Kidney (tissue), 14 donors: ENCODE data around the gene RYR2. TPM values are rescaled to one million over a fixed set of nuclear protein-coding genes. Genes with fewer than 3 reads are reported as not detected.
A peak's percentile ranks its signal among the peaks of the same experiment; 100 is the strongest.

ENCODE experiments used
- DNase-seq, 5 donors: peaks; one replicate each; pipeline ENCODE4 v3.0.0-alpha.2; 2013 to 2020
- FAIRE-seq: peaks from 2 replicates; lab custom pipeline; 2012; peaks lifted over from hg19 to GRCh38; lab: Jason Lieb, UNC
- H3K27ac ChIP-seq, 2 donors: one replicate each; pipeline ENCODE4 v1.7.0; 2013; ENCODE audit warnings: low read depth in 2 of 2, low read length in 2 of 2, inconsistent platforms in 1 of 2
- H3K27me3 ChIP-seq: one replicate; pipeline ENCODE4 v1.7.1; 2013; ENCODE audit warnings: low read length, inconsistent platforms; ENCODE audit not compliant: control insufficient read depth, insufficient read depth
- H3K36me3 ChIP-seq, 3 donors: one replicate each; pipeline versions ENCODE4 v1.7.0 to v1.7.1; 2013; ENCODE audit warnings: low read length in 3 of 3, control low read depth in 1 of 3, inconsistent platforms in 1 of 3; ENCODE audit not compliant: insufficient read depth in 3 of 3, control insufficient read depth in 2 of 3
- H3K4me1 ChIP-seq, 3 donors: one replicate each; pipeline versions ENCODE4 v1.7.0 to v1.7.1; 2013; ENCODE audit warnings: low read length in 3 of 3, inconsistent platforms in 1 of 3, low read depth in 1 of 3; ENCODE audit not compliant: control insufficient read depth in 2 of 3, insufficient read depth in 2 of 3
- H3K4me3 ChIP-seq, 3 donors: one replicate each; pipeline versions ENCODE4 v1.7.0 to v1.8.1; 2013; ENCODE audit warnings: low read length in 3 of 3, control low read depth in 1 of 3, inconsistent platforms in 1 of 3
- H3K9ac ChIP-seq, 3 donors: one replicate each; pipeline versions ENCODE4 v1.7.0 to v1.7.1; 2013; ENCODE audit warnings: low read length in 3 of 3, control low read depth in 1 of 3, inconsistent platforms in 1 of 3
- H3K9me3 ChIP-seq, 3 donors: one replicate each; pipeline versions ENCODE4 v1.7.0 to v1.7.1; 2013; ENCODE audit warnings: low read length in 3 of 3, control low read depth in 1 of 3, inconsistent platforms in 1 of 3; ENCODE audit not compliant: control insufficient read depth in 2 of 3, insufficient read depth in 1 of 3
- intact Hi-C: fragments of 100-400 bp; cut with DNase I; formaldehyde crosslinking; loops from one replicate; pipeline ENCODE4 v1.11.1; 2022
- polyA plus RNA-seq: library from polyadenylated mRNA; stranded (reverse); fragments of 350-450 nt; fragmentation: Illumina TruSeq; extraction: RNeasy Lipid Tissue Mini Kit (QIAGEN cat#74804); gene quantifications from one replicate; pipeline ENCODE4 v1.2.3, GENCODE V29; 2014; ENCODE audit warnings: low read depth, low replicate concordance; ENCODE audit not compliant: insufficient read depth
- total RNA-seq: library from RNA; stranded (reverse); fragmentation: NEBNext Ultra II Directional; extraction: Animal tissue kit (Norgen Biotek cat#: 25700); gene quantifications from one replicate; pipeline ENCODE4 v1.2.1, GENCODE V29; 2021
- TF ChIP-seq, protein P1 (sequence below): IDR thresholded peaks from 3 replicates; pipeline ENCODE4 v1.5.1; 2012; ENCODE audit warnings: mild to moderate bottlenecking, moderate library complexity, borderline replicate concordance; ENCODE audit not compliant: insufficient read depth; ENCODE audit errors: extremely low read depth
- donor health status: control.
- donor health status: control.
- donor health status: control.
- donor health status: control.
- donor health status: control.
- donor health status: DM: yes; HTN: yes; CAD: no.
- donor health status: Normal renal cell carcinoma (clear cell type).

RYR2 gene
- total and polyA plus RNA-seq, 2 donors from 2014 or later = 0.28 to 0.60 TPM

DNA sequence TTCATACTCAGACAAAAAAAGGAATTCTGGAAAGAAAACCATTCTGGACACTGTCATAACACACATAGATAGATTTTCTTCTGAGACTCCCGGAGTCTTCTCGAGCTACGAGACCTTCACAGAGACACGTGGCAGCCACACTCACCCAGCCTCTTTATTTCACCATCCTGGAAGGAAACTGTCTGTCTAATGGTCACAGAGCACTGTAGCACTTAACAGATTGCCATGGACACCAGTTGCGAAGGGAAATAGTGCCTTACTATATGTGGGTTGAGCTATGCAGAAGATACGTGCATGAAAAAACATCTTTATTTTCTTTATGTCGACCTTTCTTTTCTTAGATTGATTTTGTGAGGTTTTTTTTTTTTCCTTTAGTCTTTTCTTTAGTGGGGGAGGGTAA is 790.9 kb downstream of the RYR2 start:
- no peaks in the 10 kb centered on the region for H3K9me3 ChIP-seq
- DNase-seq = no peak
- no peaks in the 10 kb centered on the region for H3K36me3 ChIP-seq
- H3K4me3 ChIP-seq = no peak overlapping the region
- H3K9ac ChIP-seq = no peak overlapping the region
- H3K4me1 ChIP-seq = no peaks in the 10 kb centered on the region
- intact Hi-C loops = no loop called here
- H3K27me3 ChIP-seq = no peaks in the 10 kb centered on the region
- FAIRE-seq = no peak
- TF ChIP-seq, protein P1, sequence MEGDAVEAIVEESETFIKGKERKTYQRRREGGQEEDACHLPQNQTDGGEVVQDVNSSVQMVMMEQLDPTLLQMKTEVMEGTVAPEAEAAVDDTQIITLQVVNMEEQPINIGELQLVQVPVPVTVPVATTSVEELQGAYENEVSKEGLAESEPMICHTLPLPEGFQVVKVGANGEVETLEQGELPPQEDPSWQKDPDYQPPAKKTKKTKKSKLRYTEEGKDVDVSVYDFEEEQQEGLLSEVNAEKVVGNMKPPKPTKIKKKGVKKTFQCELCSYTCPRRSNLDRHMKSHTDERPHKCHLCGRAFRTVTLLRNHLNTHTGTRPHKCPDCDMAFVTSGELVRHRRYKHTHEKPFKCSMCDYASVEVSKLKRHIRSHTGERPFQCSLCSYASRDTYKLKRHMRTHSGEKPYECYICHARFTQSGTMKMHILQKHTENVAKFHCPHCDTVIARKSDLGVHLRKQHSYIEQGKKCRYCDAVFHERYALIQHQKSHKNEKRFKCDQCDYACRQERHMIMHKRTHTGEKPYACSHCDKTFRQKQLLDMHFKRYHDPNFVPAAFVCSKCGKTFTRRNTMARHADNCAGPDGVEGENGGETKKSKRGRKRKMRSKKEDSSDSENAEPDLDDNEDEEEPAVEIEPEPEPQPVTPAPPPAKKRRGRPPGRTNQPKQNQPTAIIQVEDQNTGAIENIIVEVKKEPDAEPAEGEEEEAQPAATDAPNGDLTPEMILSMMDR = no peak
- H3K27ac ChIP-seq = no peak overlapping the region

DNA sequence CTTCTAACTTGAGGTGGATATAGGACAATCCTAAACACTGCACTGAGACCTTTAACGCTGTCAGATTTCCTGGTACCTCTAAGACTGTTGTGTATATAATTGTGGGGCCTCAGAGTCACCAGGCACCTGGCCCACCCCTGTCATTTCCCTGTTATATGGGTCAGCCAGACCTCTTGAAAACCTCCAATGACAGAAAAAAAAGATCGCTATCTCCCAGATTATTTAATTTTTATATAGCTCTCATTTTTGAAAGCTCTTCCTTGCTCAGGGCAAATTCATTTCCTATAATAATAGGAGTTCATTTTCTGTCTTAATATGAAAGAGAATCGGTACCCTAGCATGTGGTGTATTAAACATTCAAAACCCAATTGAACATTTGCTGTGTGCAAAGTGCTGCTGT is 792.1 kb downstream of the RYR2 start:
- no peaks in the 10 kb centered on the region for H3K9me3 ChIP-seq
- FAIRE-seq (no peak), DNase-seq (no peak)
- no peak overlapping the region for H3K9ac ChIP-seq
- no peaks in the 10 kb centered on the region for H3K27me3 ChIP-seq
- H3K4me3 ChIP-seq = no peak overlapping the region
- H3K27ac ChIP-seq = no peak overlapping the region
- TF ChIP-seq, protein P1 = no peak
- intact Hi-C loops = no loop called here
- H3K36me3 ChIP-seq = no peaks in the 10 kb centered on the region
- H3K4me1 ChIP-seq = no peaks in the 10 kb centered on the region

DNA sequence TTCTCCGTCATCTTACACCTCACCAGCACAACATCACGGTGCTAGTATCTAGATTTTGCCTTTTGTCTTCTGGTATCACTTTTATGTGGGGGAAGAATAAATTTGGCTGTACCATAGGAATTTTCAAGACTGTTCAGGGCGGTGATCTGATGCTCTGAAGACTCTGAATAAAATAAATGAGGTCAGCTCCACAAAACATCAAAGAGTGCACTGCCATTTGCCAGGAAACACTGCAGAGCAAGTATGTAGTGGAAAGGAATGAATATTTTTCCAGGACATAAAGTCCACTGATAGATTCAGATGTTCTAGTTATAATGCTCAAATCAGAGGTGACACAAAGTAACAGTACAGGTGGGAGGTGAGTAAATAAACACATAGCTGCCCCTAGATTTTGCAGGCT is 792.5 kb downstream of the RYR2 start:
- intact Hi-C loops = no loop called here
- H3K9me3 ChIP-seq = no peaks in the 10 kb centered on the region
- DNase-seq (peak in 2 of 5 donors; percentile 21 to 40), FAIRE-seq (no peak)
- H3K27me3 ChIP-seq = no peaks in the 10 kb centered on the region
- no peak overlapping the region for H3K4me3 ChIP-seq
- no peak overlapping the region for H3K9ac ChIP-seq
- no peak overlapping the region for H3K27ac ChIP-seq
- TF ChIP-seq, protein P1 = no peak
- no peaks in the 10 kb centered on the region for H3K4me1 ChIP-seq
- H3K36me3 ChIP-seq = no peaks in the 10 kb centered on the region

DNA sequence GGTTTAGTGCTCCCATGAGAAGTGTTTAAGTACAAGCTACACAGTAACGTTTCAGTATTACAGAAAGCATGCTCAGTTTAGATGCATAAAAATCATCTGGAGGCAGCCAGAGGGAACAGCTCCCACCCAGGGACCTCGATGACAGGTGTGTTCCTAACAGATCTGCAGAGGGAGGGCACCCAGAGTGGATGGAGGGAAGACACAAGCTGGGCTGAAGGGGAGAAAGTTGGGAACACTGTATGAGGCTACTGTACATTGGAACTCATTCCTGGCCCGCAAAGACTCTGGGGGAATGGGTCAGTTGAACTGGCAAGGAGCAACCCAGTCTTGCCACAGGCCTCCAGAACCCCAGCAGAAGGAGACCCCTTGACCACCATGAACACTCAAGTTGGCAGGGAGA is 796.3 kb downstream of the RYR2 start:
- Histone ChIP-seq H3K4me3 (no peak overlapping the region), H3K36me3 (no peaks in the 10 kb centered on the region), H3K27me3 (no peaks in the 10 kb centered on the region), H3K9me3 (no peaks in the 10 kb centered on the region), H3K4me1 (no peaks in the 10 kb centered on the region), H3K9ac (no peak overlapping the region), H3K27ac (no peak overlapping the region)
- TF ChIP-seq, protein P1 = no peak
- intact Hi-C loops = no loop called here
- FAIRE-seq (no peak), DNase-seq (no peak)
